ENCODE measurements around the gene ZNF415. TPM values are rescaled to one million over a fixed set of nuclear protein-coding genes. Genes with fewer than 3 reads are reported as not detected.

Gene ZNF415
- 1 to 10 TPM in 1 of 2 donors, under 1 TPM in 1; 0.50 to 3.3 TPM for total RNA-seq

GRCh38 chr19:53132141-53132991 is at the start of gene ZNF415:
TSS of gene ZNF415 (minus strand) at chr19:53132910. CDS start at chr19:53122676, 10,234 bp downstream.
- peaks cover 13% of the 10 kb centered on the region for H3K36me3 Mint-ChIP-seq (ENCODE audit: low read depth)

GRCh38 chr19:53182202-53182601 is 49.5 kb upstream of the ZNF415 start:
- Mint-ChIP-seq H3K4me3 (no peak overlapping the region), H3K27ac (no peak overlapping the region), H3K4me1 (no peaks in the 10 kb centered on the region), H3K27me3 (no peaks in the 10 kb centered on the region), H3K36me3 (ENCODE audit: low read depth) (peaks cover 8% of the 10 kb centered on the region), H3K9me3 (peaks cover 4% of the 10 kb centered on the region)
- ATAC-seq (replicated peaks): no peak

More at GRCh38 chr19:53132141-53132991, at the start of gene ZNF415:
- peaks cover 23% of the 10 kb centered on the region for H3K9me3 Mint-ChIP-seq
- peak within 1 kb of the TSS; percentile 63 for H3K4me3 Mint-ChIP-seq
- H3K27me3 Mint-ChIP-seq: peaks cover 14% of the 10 kb centered on the region
- peaks cover 11% of the 10 kb centered on the region for H3K4me1 Mint-ChIP-seq
- peak; percentile 81 for ATAC-seq (replicated peaks)
- no peak within 1 kb of the TSS for H3K27ac Mint-ChIP-seq

- H3K4me3 Mint-ChIP-seq: no peak overlapping the region
- H3K27me3 Mint-ChIP-seq: peaks cover 3% of the 10 kb centered on the region
- no peak overlapping the region for H3K27ac Mint-ChIP-seq
- no peaks in the 10 kb centered on the region for H3K4me1 Mint-ChIP-seq
- peaks cover 22% of the 10 kb centered on the region for H3K9me3 Mint-ChIP-seq
- peaks cover 14% of the 10 kb centered on the region for H3K36me3 Mint-ChIP-seq (ENCODE audit: low read depth)
- ATAC-seq (replicated peaks): no peak
Observed at GRCh38 chr19:53177986-53178385, 45.3 kb upstream of the ZNF415 start.

- H3K4me3 Mint-ChIP-seq: no peak overlapping the region
- H3K27ac Mint-ChIP-seq: no peak overlapping the region
- no peak for ATAC-seq (replicated peaks)
- H3K27me3 Mint-ChIP-seq: peaks cover 3% of the 10 kb centered on the region
- peaks cover 26% of the 10 kb centered on the region for H3K9me3 Mint-ChIP-seq
- H3K36me3 Mint-ChIP-seq (ENCODE audit: low read depth): peaks cover 8% of the 10 kb centered on the region
- no peaks in the 10 kb centered on the region for H3K4me1 Mint-ChIP-seq
Observed at GRCh38 chr19:53172889-53173288, 40.2 kb upstream of the ZNF415 start.

GRCh38 chr19:53165691-53166091 is 33.0 kb upstream of the ZNF415 start:
- no peak for ATAC-seq (replicated peaks)
- Mint-ChIP-seq H3K4me1 (no peaks in the 10 kb centered on the region), H3K9me3 (peaks cover 27% of the 10 kb centered on the region), H3K27me3 (no peaks in the 10 kb centered on the region), H3K36me3 (ENCODE audit: low read depth) (no peaks in the 10 kb centered on the region), H3K27ac (no peak overlapping the region), H3K4me3 (no peak overlapping the region)

GRCh38 chr19:53161123-53161522 is 28.4 kb upstream of the ZNF415 start:
- no peak overlapping the region for H3K4me3 Mint-ChIP-seq
- peaks cover 11% of the 10 kb centered on the region for H3K4me1 Mint-ChIP-seq
- peaks cover 17% of the 10 kb centered on the region for H3K36me3 Mint-ChIP-seq (ENCODE audit: low read depth)
- ATAC-seq (replicated peaks): no peak
- H3K27ac Mint-ChIP-seq: no peak overlapping the region
- H3K9me3 Mint-ChIP-seq: peaks cover 38% of the 10 kb centered on the region
- peaks cover 9% of the 10 kb centered on the region for H3K27me3 Mint-ChIP-seq

GRCh38 chr19:53160350-53160749 is 27.6 kb upstream of the ZNF415 start:
- peaks cover 9% of the 10 kb centered on the region for H3K27me3 Mint-ChIP-seq
- peaks cover 30% of the 10 kb centered on the region for H3K9me3 Mint-ChIP-seq
- no peak overlapping the region for H3K27ac Mint-ChIP-seq
- no peak for ATAC-seq (replicated peaks)
- no peak overlapping the region for H3K4me3 Mint-ChIP-seq
- H3K4me1 Mint-ChIP-seq: peaks cover 11% of the 10 kb centered on the region
- peaks cover 21% of the 10 kb centered on the region for H3K36me3 Mint-ChIP-seq (ENCODE audit: low read depth)

GRCh38 chr19:53158119-53158656 is 25.5 kb upstream of the ZNF415 start:
- peaks cover 9% of the 10 kb centered on the region for H3K27me3 Mint-ChIP-seq
- H3K36me3 Mint-ChIP-seq (ENCODE audit: low read depth): peaks cover 42% of the 10 kb centered on the region
- ATAC-seq (replicated peaks): peak; percentile 48
- peaks cover 11% of the 10 kb centered on the region for H3K4me1 Mint-ChIP-seq
- peaks cover 30% of the 10 kb centered on the region for H3K9me3 Mint-ChIP-seq
- peak overlapping the region; percentile 58 for H3K4me3 Mint-ChIP-seq
- H3K27ac Mint-ChIP-seq: peak overlapping the region; percentile 14

- Mint-ChIP-seq H3K9me3 (peaks cover 30% of the 10 kb centered on the region), H3K27me3 (peaks cover 9% of the 10 kb centered on the region), H3K4me3 (peak overlapping the region; percentile 58), H3K27ac (peak overlapping the region; percentile 14), H3K4me1 (peaks cover 11% of the 10 kb centered on the region), H3K36me3 (ENCODE audit: low read depth) (peaks cover 46% of the 10 kb centered on the region)
- no peak for ATAC-seq (replicated peaks)
Observed at GRCh38 chr19:53157626-53158025, 24.9 kb upstream of the ZNF415 start.

GRCh38 chr19:53156850-53157249 is 24.1 kb upstream of the ZNF415 start:
- ATAC-seq (replicated peaks): no peak
- H3K4me1 Mint-ChIP-seq: peaks cover 11% of the 10 kb centered on the region
- peak overlapping the region; percentile 14 for H3K27ac Mint-ChIP-seq
- H3K4me3 Mint-ChIP-seq: peak overlapping the region; percentile 58
- H3K36me3 Mint-ChIP-seq (ENCODE audit: low read depth): peaks cover 51% of the 10 kb centered on the region
- H3K27me3 Mint-ChIP-seq: peaks cover 9% of the 10 kb centered on the region
- H3K9me3 Mint-ChIP-seq: peaks cover 30% of the 10 kb centered on the region

- no peak for ATAC-seq (replicated peaks)
- Mint-ChIP-seq H3K27ac (no peak overlapping the region), H3K36me3 (ENCODE audit: low read depth) (peaks cover 91% of the 10 kb centered on the region), H3K9me3 (peaks cover 24% of the 10 kb centered on the region), H3K4me3 (no peak overlapping the region), H3K27me3 (no peaks in the 10 kb centered on the region), H3K4me1 (no peaks in the 10 kb centered on the region)
Observed at GRCh38 chr19:53147645-53148044, 14.9 kb upstream of the ZNF415 start.

GRCh38 chr19:53140351-53140750 is 7.6 kb upstream of the ZNF415 start:
- Mint-ChIP-seq H3K27ac (no peak overlapping the region), H3K4me1 (no peaks in the 10 kb centered on the region), H3K9me3 (peaks cover 28% of the 10 kb centered on the region), H3K4me3 (no peak overlapping the region), H3K27me3 (no peaks in the 10 kb centered on the region), H3K36me3 (ENCODE audit: low read depth) (peaks cover 32% of the 10 kb centered on the region)
- no peak for ATAC-seq (replicated peaks)

- no peak overlapping the region for H3K4me3 Mint-ChIP-seq
- peaks cover 10% of the 10 kb centered on the region for H3K27me3 Mint-ChIP-seq
- H3K9me3 Mint-ChIP-seq: peaks cover 27% of the 10 kb centered on the region
- ATAC-seq (replicated peaks): no peak
- peaks cover 8% of the 10 kb centered on the region for H3K36me3 Mint-ChIP-seq (ENCODE audit: low read depth)
- no peak overlapping the region for H3K27ac Mint-ChIP-seq
- peaks cover 8% of the 10 kb centered on the region for H3K4me1 Mint-ChIP-seq
Observed at GRCh38 chr19:53136432-53136831, 3.7 kb upstream of the ZNF415 start.

GRCh38 chr19:53131727-53132126 is 983 bp downstream of the ZNF415 start:
- Mint-ChIP-seq H3K4me1 (peaks cover 11% of the 10 kb centered on the region), H3K36me3 (ENCODE audit: low read depth) (peaks cover 13% of the 10 kb centered on the region), H3K4me3 (peak overlapping the region; percentile 63), H3K9me3 (peaks cover 23% of the 10 kb centered on the region), H3K27ac (no peak overlapping the region), H3K27me3 (peaks cover 14% of the 10 kb centered on the region)
- ATAC-seq (replicated peaks): no peak

- Mint-ChIP-seq H3K4me3 (peak overlapping the region; percentile 63), H3K27me3 (peaks cover 14% of the 10 kb centered on the region), H3K9me3 (peaks cover 23% of the 10 kb centered on the region), H3K4me1 (peaks cover 11% of the 10 kb centered on the region), H3K27ac (no peak overlapping the region), H3K36me3 (ENCODE audit: low read depth) (peaks cover 13% of the 10 kb centered on the region)
- no peak for ATAC-seq (replicated peaks)
Observed at GRCh38 chr19:53131085-53131590, 1.6 kb downstream of the ZNF415 start.
